Bronchial epithelial cell (primary cell): Measurements from ENCODE around the gene RIC3. TPM values are rescaled to one million over a fixed set of nuclear protein-coding genes. Genes with fewer than 3 reads are reported as not detected.

Source experiments
- DNase-seq: peaks from one replicate; pipeline ENCODE4 v3.0.0-alpha.2; 2010; ENCODE audit warnings: low read depth
- FAIRE-seq: peaks from 2 replicates; lab custom pipeline; 2011; peaks lifted over from hg19 to GRCh38; lab: Jason Lieb, UNC
- H3K27me3 ChIP-seq: 2 replicates; pipeline ENCODE4 v1.5.1; 2011; ENCODE audit warnings: low read length; ENCODE audit not compliant: control insufficient read depth, insufficient read depth
- H3K36me3 ChIP-seq: 2 replicates; pipeline ENCODE4 v1.5.1; 2011; ENCODE audit warnings: low read length; ENCODE audit not compliant: control insufficient read depth, insufficient read depth
- H3K4me3 ChIP-seq: 2 replicates; pipeline ENCODE4 v1.5.1; 2011; ENCODE audit warnings: mild to moderate bottlenecking, low read depth, low read length, control low read depth
- total RNA-seq: library from RNA; depleted of rRNA; stranded (reverse); fragments of >200 nt; gene quantifications from 2 replicates; pipeline ENCODE4 v1.2.1, GENCODE V29; 2014
- TF ChIP-seq, protein P1 (sequence below): IDR thresholded peaks from 2 replicates; pipeline ENCODE4 v1.5.1; 2011; ENCODE audit warnings: mild to moderate bottlenecking, moderate library complexity, low read length, control low read depth, inconsistent platforms; ENCODE audit not compliant: insufficient read depth, severe bottlenecking

The RIC3 gene
- total RNA-seq, 1 donor from 2014 or later = 0.26 TPM

DNA sequence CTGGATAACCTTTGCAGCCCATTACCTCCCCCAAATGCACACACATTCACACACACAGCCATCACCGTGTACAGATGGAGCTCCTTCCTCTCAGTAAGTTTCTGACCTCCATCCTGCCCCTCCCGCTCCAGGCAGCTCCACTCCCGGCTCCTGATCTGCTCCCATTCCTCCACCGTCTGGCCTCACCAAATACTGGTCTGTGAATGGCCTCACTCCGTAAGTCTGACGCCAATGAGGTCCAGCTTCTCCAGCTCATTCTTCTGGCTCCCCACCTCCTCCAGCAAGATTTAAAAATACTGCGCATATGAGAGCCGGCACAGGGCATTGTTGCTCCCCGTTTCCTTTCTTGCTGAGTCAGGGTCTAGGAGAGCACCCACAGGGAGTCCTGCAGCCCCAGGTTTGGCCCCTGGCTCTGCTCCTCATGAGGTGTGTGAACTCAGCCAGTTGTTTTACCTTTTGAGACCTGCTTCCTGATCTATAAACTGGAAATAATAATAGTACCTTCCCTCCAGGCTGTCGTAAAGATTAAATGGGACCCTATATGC, 101.8 kb downstream of the RIC3 start:
- TF ChIP-seq, protein P1, sequence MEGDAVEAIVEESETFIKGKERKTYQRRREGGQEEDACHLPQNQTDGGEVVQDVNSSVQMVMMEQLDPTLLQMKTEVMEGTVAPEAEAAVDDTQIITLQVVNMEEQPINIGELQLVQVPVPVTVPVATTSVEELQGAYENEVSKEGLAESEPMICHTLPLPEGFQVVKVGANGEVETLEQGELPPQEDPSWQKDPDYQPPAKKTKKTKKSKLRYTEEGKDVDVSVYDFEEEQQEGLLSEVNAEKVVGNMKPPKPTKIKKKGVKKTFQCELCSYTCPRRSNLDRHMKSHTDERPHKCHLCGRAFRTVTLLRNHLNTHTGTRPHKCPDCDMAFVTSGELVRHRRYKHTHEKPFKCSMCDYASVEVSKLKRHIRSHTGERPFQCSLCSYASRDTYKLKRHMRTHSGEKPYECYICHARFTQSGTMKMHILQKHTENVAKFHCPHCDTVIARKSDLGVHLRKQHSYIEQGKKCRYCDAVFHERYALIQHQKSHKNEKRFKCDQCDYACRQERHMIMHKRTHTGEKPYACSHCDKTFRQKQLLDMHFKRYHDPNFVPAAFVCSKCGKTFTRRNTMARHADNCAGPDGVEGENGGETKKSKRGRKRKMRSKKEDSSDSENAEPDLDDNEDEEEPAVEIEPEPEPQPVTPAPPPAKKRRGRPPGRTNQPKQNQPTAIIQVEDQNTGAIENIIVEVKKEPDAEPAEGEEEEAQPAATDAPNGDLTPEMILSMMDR = no peak

DNA sequence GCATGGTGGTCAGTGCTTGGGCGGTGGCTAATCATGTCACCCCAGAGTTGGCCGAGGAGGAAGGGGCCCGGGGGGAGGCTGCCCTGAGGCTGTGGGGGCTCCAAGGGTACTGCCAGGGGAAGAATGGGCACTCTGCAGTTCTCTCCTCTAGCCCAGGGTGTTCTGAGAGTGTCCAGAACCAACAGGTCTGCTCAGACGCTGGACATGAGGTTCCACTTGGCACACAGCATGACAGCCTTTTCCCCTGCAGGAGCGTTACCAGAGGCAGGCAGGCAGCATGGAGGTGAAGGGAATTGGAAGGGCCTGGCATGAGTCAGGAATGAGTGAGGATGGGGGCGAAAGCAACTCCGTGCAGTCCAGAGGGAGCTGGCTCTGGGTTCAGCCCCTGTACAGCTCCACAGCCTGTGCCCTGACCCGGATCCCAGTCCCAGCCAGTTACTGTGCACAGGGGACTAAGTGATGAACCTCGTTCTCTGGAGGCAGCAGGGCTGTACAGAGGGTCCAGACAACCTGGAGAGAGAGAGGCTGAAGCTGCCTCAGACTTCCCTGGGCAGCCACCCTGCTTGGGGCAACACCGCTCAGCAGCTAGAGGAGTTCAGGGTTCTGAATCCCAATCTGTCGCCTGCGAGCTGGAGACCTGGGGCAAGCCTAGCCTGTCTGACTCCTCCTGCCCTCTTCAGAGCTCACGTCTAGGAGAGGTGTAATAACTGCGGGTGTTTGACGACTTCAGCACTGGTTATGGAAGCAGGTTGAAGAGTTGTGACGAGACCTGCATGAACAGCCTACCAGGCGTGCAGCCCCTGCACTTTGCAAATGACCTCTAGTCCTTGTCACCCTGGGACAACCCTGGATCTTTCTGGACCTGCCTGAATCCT, 102.6 kb downstream of the RIC3 start:
- TF ChIP-seq, protein P1 = no peak
- FAIRE-seq (no peak), DNase-seq (no peak)
- peaks cover 4% of the 10 kb centered on the region for H3K27me3 ChIP-seq
- no peak overlapping the region for H3K4me3 ChIP-seq
- no peaks in the 10 kb centered on the region for H3K36me3 ChIP-seq

More for the DNA sequence above, 101.8 kb downstream of the RIC3 start:
- Histone ChIP-seq H3K36me3 (no peaks in the 10 kb centered on the region), H3K4me3 (no peak overlapping the region), H3K27me3 (peaks cover 6% of the 10 kb centered on the region)
- no peak for FAIRE-seq
- DNase-seq = no peak

DNA sequence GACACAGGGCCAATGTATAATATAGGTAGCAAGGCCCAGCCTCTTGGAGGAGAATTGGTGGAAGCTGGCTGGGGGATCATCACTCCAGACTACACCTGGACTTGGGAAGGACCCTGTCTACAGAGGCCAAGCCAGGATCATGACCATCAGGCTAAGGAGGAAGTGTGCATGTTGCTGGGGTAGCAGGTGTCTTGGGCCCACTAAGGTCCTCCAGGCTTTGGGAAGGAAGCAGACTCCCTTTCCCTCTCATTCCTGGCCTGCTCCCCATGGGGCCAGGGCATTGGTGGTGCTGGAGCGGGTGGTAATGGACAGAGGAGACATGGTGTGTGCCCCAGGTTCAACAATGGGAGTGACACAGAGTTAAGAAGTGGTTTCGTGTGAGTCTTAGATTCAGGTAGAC, 103.8 kb downstream of the RIC3 start:
- no peak for FAIRE-seq
- Histone ChIP-seq H3K36me3 (no peaks in the 10 kb centered on the region), H3K4me3 (no peak overlapping the region), H3K27me3 (peaks cover 4% of the 10 kb centered on the region)
- no peak for DNase-seq
- TF ChIP-seq, protein P1 = no peak

DNA sequence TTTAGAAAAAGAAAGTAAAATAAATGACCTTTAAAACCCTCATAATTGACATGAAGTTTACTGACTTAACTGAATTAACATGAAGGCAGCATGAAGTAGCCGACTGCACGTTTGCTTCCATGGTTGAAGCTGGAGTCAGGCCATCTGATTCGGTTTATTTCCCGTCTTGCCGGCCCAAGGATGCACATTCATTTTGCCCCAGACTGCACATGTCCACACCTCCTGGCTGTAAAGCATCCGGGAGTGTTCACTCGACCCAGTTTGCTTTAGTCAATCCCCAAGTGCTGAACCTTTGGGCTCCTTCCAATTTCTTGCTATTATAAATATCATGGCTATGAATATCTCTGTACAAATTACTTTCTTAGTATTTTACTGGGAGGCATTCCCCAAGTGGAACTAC, 105.5 kb downstream of the RIC3 start:
- Histone ChIP-seq H3K27me3 (peaks cover 4% of the 10 kb centered on the region), H3K36me3 (no peaks in the 10 kb centered on the region), H3K4me3 (no peak overlapping the region)
- no peak for FAIRE-seq
- TF ChIP-seq, protein P1 = no peak
- no peak for DNase-seq

DNA sequence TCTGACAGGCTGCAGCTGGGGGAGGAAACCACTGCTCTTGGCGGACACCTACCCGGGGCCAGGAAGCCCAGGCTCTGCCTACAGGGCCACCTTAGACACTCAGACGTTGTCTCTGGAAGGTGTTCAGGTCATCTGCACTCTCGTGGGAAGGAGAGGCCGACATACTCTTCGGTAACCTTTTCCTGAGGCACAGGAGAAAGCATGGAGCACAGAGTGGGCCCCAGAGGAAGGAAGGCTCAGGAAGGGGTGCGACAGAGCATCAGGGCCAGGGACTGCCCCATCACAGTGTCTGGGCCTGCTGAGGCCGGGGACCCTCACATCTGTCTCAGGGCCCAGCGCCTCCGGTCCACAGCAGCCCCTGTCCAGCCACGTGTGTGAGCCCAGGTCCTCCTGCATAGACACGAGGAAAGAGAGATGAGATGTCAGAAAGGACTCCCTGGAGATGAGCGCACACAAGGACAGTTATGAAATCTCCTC, 106.0 kb downstream of the RIC3 start:
- TF ChIP-seq, protein P1 = no peak
- H3K36me3 ChIP-seq = no peaks in the 10 kb centered on the region
- no peak for DNase-seq
- peaks cover 2% of the 10 kb centered on the region for H3K27me3 ChIP-seq
- FAIRE-seq = no peak
- no peak overlapping the region for H3K4me3 ChIP-seq
